K562 (cell line): ENCODE results near the gene SPATS2. TPM values are rescaled to one million over a fixed set of nuclear protein-coding genes. Genes with fewer than 3 reads are reported as not detected.
A peak's percentile ranks its signal among the peaks of the same experiment; 100 is the strongest.

Experiments
- ATAC-seq: fragments of 200-7000 bp; cut with Tn5 transposase; 3 replicates; pipeline ENCODE4 v1.9.1; 2020; ENCODE audit warnings: moderate library complexity
- BruUV-seq: library from RNA; stranded (reverse); fragments of 400-500 nt; replicated peaks from 2 replicates; lab custom pipeline; 2021; lab: Mats Ljungman, UMichigan
- CTCF ChIA-PET: fragments of 300-600 bp; formaldehyde crosslinking; extraction: SDS; loops from one replicate; lab custom pipeline; 2021; ENCODE audit warnings: low intra/inter-chr PET ratio; lab: Yijun Ruan, JAX
- POLR2A ChIA-PET: fragments of 300-600, 350-650 bp; sonication (Branson Sonifier 250); formaldehyde crosslinking; extraction: SDS; loops from one replicate; lab custom pipeline; 2021; ENCODE audit warnings: antibody characterized with exemption, inconsistent platforms; lab: Yijun Ruan, JAX
- DNase-seq, 4 experiments: peaks; one replicate each; pipeline versions ENCODE4 v3.0.0 to v3.0.0-alpha.2; 2011 to 2018; ENCODE audit warnings: low spot score in 3 of 4, mixed read lengths in 3 of 4; ENCODE audit errors: extremely low read depth in 1 of 4
- FAIRE-seq: peaks from 2 replicates; lab custom pipeline; 2011; peaks lifted over from hg19 to GRCh38; lab: Jason Lieb, UNC
- H2AFZ ChIP-seq: 2 replicates; pipeline ENCODE4 v1.6.0; 2011; ENCODE audit warnings: low read depth, low read length, control low read depth, inconsistent platforms
- H3K27ac ChIP-seq: fragments of 200-600 bp; 3 replicates; pipeline ENCODE4 v1.8.0; 2011; ENCODE audit warnings: low read depth, mild to moderate bottlenecking, control low read depth, inconsistent platforms, low read length, moderate library complexity, mixed read lengths; ENCODE audit errors: extremely low read depth
- H3K27me3 ChIP-seq, 2 experiments: fragments of 300-600 bp in 1 of 2; 2 replicates in 1 of 2; 3 replicates in 1 of 2; pipeline versions ENCODE4 v1.6.0 to v1.8.0; 2011; ENCODE audit warnings: inconsistent platforms in 2 of 2, low read length in 2 of 2, mild to moderate bottlenecking in 1 of 2, mixed read lengths in 1 of 2, moderate library complexity in 1 of 2; ENCODE audit not compliant: control insufficient read depth in 2 of 2, insufficient read depth in 2 of 2
- H3K36me3 ChIP-seq: fragments of 300-600 bp; 3 replicates; pipeline ENCODE4 v1.8.0; 2011; ENCODE audit warnings: mild to moderate bottlenecking, low read length, inconsistent platforms; ENCODE audit not compliant: control insufficient read depth, insufficient read depth
- H3K4me1 ChIP-seq, 2 experiments: fragments of 200-600 bp in 1 of 2; replicated peaks in 1 of 2; 2 replicates in 1 of 2; 3 replicates in 1 of 2; pipeline versions ENCODE4 v1.5.1 to v1.8.0; 2011; ENCODE audit warnings: inconsistent platforms in 2 of 2, low read length in 2 of 2, mild to moderate bottlenecking in 1 of 2, mixed read lengths in 1 of 2, moderate library complexity in 1 of 2; ENCODE audit not compliant: control insufficient read depth in 2 of 2, insufficient read depth in 2 of 2
- H3K4me2 ChIP-seq: 2 replicates; pipeline ENCODE4 v1.6.1; 2011; ENCODE audit warnings: low read length, control low read depth, inconsistent platforms, mixed read lengths; ENCODE audit not compliant: insufficient read depth
- H3K4me3 ChIP-seq: fragments of 200-600 bp; sonication (generic), shearing (Covaris generic); 2 replicates; pipeline ENCODE4 v1.5.1; 2016; ENCODE audit warnings: control low read depth, inconsistent platforms
- H3K79me2 ChIP-seq: fragments of 200-600 bp; 3 replicates; pipeline ENCODE4 v1.8.0; 2011; ENCODE audit warnings: low read length, inconsistent platforms; ENCODE audit not compliant: control insufficient read depth, insufficient read depth
- H3K9ac ChIP-seq, 2 experiments: 2 replicates each; pipeline versions ENCODE4 v1.6.0 to v1.6.1; 2011; ENCODE audit warnings: low read depth in 2 of 2, low read length in 2 of 2, control low read depth in 1 of 2, inconsistent platforms in 1 of 2, mild to moderate bottlenecking in 1 of 2, mixed read lengths in 1 of 2; ENCODE audit not compliant: insufficient read depth in 1 of 2
- H3K9me1 ChIP-seq: one replicate; pipeline ENCODE4 v1.6.0; 2011; ENCODE audit warnings: inconsistent platforms, mild to moderate bottlenecking, low read length, moderate library complexity; ENCODE audit not compliant: control insufficient read depth, insufficient read depth
- H3K9me3 ChIP-seq: replicated peaks from 2 replicates; pipeline ENCODE4 v1.5.1; 2011; ENCODE audit warnings: low read depth, low read length, inconsistent platforms; ENCODE audit not compliant: control insufficient read depth, insufficient read depth
- H4K20me1 ChIP-seq: replicated peaks from 2 replicates; pipeline ENCODE4 v1.6.1; 2011; ENCODE audit warnings: low read length, inconsistent platforms, mixed read lengths; ENCODE audit not compliant: control insufficient read depth, insufficient read depth
- NFIC ChIP-seq: fragments of 450-650 bp; IDR thresholded peaks from 2 replicates; pipeline ENCODE4 v1.6.1; 2017; ENCODE audit warnings: mild to moderate bottlenecking, inconsistent platforms
- WGBS: fragments of 100-300 bp; shearing (Covaris generic); methylation state at CpG from one replicate; pipeline ENCODE4 v1.1.6; 2016; ENCODE audit warnings: low coverage, mixed read lengths; ENCODE audit not compliant: insufficient coverage; ENCODE audit errors: missing lambda C conversion rate; 5-methylcytosine and 5-hydroxymethylcytosine counted together
- in situ Hi-C: fragments of 300-500 bp; cut with MboI; formaldehyde crosslinking; loops from 4 replicates; pipeline ENCODE4 v1.15.0; 2018; ENCODE audit warnings: inconsistent platforms, mixed read lengths
- intact Hi-C: fragments of 100-400 bp; cut with micrococcal nuclease; formaldehyde crosslinking; loops from 2 replicates; pipeline ENCODE4 v1.14.2; 2022
- polyA plus RNA-seq, 8 experiments: library from polyadenylated mRNA; depleted of rRNA in 4 of 8; stranded (reverse) in 5 of 8; unstranded in 3 of 8; fragments of >200 nt; fragmentation: Nextera tagmentation in 2 of 8; fragmentation: Illumina TruSeq in 1 of 8; extraction: Ambion mirVana in 2 of 8; extraction: Trizol in 1 of 8; gene quantifications; 2 replicates each; pipeline versions ENCODE4 v1.2.1 to v1.2.3, GENCODE V29; 2011 to 2014; ENCODE audit warnings: inconsistent platforms in 1 of 8, missing spikeins in 1 of 8
- total RNA-seq, 7 experiments: library from RNA; depleted of rRNA in 6 of 7; stranded (reverse); fragments of >200 nt in 6 of 7; fragmentation: Illumina TruSeq in 2 of 7; extraction: Trizol in 2 of 7; gene quantifications; 2 replicates each; pipeline versions ENCODE4 v1.2.1 to v1.2.3, GENCODE V29; 2011 to 2021; ENCODE audit warnings: low replicate concordance in 1 of 7
- TF ChIP-seq, protein P1 (sequence below): sonication (generic); formaldehyde crosslinking; IDR thresholded peaks from 2 replicates; pipeline ENCODE4 v1.8.0; 2022; ENCODE audit warnings: mild to moderate bottlenecking, missing genetic modification reagents, borderline replicate concordance

SPATS2 gene
- total and polyA plus RNA-seq, 9 of the 15 experiments (the other 6 are each of a cell fraction or from before 2014, with no cell fraction given) = 5.4 to 48.2 (median 17.5) TPM

DNA sequence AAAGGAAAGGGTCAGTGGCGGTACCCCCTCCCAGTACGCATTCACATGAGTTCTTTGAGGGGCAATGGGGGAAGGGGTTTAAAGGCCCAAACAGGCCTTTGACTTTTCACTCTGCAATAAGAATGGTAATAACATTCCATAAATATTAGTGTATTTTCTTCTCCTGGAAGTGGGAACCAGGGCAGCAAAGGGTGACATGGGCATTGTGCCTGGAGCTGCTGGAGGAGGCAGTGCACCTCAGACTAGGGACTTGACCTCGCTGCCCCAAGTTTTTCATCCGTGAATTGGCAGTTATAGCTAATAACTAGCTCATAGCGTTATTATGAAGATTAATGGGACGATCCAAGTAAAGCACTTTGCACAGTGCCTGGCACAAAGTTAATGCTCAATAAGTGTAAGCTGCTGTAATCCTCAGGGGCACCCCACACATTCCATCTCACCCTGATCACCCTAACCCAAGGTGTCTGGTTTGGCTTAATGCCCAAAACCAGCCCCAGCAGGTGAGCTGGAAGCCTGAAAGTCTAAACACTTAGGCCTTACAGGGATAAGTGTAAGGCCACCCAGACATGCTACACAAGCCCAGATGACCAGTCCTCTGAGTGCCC lies 168.8 kb downstream of the SPATS2 start:
- BruUV-seq = no TSS peak
- no peak overlapping the region for H3K27ac ChIP-seq
- H3K27me3 ChIP-seq = peaks cover 14 to 34% of the 10 kb centered on the region in 2 experiments
- ChIA-PET CTCF (no interaction called here), POLR2A (interaction anchor here (0.6 to 2.4 kb wide), 7 partner anchors 9 to 678 kb away, joined by 3 to 9 read pairs (median 4); no protein-coding TSS in a partner anchor)
- H3K9ac ChIP-seq = no peak overlapping the region
- H3K4me2 ChIP-seq = no peak overlapping the region
- H2AFZ ChIP-seq = no peak overlapping the region
- intact Hi-C loops (no loop called here), in situ Hi-C loops (no loop called here)
- DNase-seq (no peak), FAIRE-seq (peak; percentile 78), ATAC-seq (no peak)
- H4K20me1 ChIP-seq = 0 out of 2 replicates have a peak, but pooled peaks cover 9% of the 10 kb centered on the region
- peaks cover 0 to 37% of the 10 kb centered on the region in 2 experiments; a peak in 4 of 5 replicates for H3K4me1 ChIP-seq
- H3K36me3 ChIP-seq = no peaks in the 10 kb centered on the region
- no peak overlapping the region for H3K4me3 ChIP-seq
- 44% methylated on average over 6 of the region's 6 CpGs for WGBS
- peaks cover 3% of the 10 kb centered on the region for H3K9me1 ChIP-seq
- no peaks in the 10 kb centered on the region for H3K79me2 ChIP-seq
- no peaks in the 10 kb centered on the region for H3K9me3 ChIP-seq
- TF ChIP-seq, protein P1, sequence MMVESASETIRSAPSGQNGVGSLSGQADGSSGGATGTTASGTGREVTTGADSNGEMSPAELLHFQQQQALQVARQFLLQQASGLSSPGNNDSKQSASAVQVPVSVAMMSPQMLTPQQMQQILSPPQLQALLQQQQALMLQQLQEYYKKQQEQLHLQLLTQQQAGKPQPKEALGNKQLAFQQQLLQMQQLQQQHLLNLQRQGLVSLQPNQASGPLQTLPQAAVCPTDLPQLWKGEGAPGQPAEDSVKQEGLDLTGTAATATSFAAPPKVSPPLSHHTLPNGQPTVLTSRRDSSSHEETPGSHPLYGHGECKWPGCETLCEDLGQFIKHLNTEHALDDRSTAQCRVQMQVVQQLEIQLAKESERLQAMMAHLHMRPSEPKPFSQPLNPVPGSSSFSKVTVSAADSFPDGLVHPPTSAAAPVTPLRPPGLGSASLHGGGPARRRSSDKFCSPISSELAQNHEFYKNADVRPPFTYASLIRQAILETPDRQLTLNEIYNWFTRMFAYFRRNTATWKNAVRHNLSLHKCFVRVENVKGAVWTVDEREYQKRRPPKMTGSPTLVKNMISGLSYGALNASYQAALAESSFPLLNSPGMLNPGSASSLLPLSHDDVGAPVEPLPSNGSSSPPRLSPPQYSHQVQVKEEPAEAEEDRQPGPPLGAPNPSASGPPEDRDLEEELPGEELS (CRISPR knock-in tag) = no peak
- TF ChIP-seq NFIC = peak; percentile 35
